ENCODE results near the gene STAM2.

STAM2 gene

DNA sequence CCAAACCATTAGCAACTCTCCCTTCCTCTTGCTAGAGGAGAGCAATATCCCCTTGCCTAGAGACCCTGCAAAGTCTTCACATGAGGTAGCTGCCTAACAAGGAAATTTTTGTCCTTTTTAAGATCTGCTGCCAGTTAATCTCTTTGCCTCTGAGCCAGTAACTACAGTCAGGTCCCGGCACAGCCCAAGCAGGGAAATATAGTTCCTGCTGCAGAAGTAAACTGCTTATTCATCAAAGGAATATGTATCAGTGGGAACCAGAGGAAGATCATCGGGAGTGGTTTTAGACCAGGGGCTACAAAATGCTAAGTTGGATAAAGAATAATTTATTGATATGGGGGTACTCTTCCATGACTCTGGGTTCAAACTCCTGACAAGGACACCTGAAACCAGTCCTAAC lies 107.3 kb downstream of the STAM2 start:
- no peak for DNase-seq

- DNase-seq = no peak
Observed at GRCh38 chr2:152067823-152068222, 107.7 kb downstream of the STAM2 start.

Data from fibroblast of skin of right quadriceps (primary cell).